Rectal smooth muscle tissue (tissue), 1 donor: Measurements from ENCODE around the gene TOE1.
"Not testable (repeated sequence)": the region's sequence is repeated elsewhere in the genome, so short reads cannot be mapped to it uniquely, and the experiment has no call there.

ENCODE experiments used
- H3K27ac ChIP-seq: one replicate; pipeline ENCODE4 v1.7.0; 2013; ENCODE audit warnings: low read depth, low read length, inconsistent platforms
- H3K27me3 ChIP-seq: one replicate; pipeline ENCODE4 v1.7.0; 2013; ENCODE audit warnings: low read length; ENCODE audit not compliant: control insufficient read depth, insufficient read depth
- H3K36me3 ChIP-seq: one replicate; pipeline ENCODE4 v1.7.0; 2013; ENCODE audit warnings: low read length; ENCODE audit not compliant: control insufficient read depth, insufficient read depth
- H3K4me1 ChIP-seq: one replicate; pipeline ENCODE4 v1.7.0; 2013; ENCODE audit warnings: low read length; ENCODE audit not compliant: control insufficient read depth, insufficient read depth
- H3K4me3 ChIP-seq: one replicate; pipeline ENCODE4 v1.7.0; 2013; ENCODE audit warnings: low read length
- H3K9ac ChIP-seq: one replicate; pipeline ENCODE4 v1.7.0; 2013; ENCODE audit warnings: low read length

The TOE1 gene

DNA sequence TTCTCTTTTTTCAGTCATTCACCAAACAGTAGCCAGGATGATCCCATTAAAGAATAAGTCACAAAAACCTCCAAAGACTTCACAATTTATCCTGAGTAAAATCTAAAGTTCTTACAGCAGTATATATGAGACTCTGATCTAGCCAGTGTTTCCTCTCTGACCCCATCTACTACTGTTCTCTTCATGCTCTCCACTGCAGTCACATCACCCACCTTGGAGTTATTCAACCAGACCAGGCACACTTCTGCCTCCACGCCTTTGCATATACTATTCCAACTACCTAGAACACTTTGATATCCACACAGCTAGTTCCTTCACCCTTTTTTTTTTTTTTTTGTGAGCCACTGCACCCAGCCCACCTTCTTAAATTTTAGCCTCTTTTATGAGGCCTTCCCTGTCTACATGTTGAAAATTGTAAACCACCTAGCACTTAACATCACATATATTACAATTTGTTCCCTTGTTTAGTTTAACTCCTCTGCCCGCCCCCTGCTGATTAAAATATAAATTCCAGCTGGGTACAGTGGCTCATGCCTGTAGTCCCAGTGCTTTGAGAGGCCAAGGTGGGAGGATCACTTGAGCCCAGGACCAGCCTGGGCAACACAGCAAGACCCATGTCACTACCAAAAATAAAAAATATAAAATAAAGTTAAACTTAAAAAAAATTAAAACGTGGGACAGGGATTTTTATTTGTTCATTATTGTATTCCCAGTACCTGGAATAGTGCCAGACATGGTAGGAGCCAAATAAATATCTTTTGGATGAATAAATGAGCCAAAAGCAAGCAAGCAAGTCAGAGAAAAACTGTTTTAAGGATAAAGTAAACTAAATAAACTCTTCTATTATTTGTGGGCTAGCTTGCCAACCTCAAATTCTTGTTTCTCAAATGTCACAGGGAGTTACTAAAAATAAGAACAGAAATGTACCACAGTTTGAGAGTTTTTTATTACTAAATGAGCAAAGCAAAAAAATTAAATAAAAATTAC, 35.4 kb downstream of the TOE1 start:
- Histone ChIP-seq H3K4me1 (peaks cover 3% of the 10 kb centered on the region), H3K4me3 (no peak overlapping the region), H3K27ac (no peak overlapping the region), H3K9ac (no peak overlapping the region), H3K36me3 (no peaks in the 10 kb centered on the region), H3K27me3 (no peaks in the 10 kb centered on the region)

DNA sequence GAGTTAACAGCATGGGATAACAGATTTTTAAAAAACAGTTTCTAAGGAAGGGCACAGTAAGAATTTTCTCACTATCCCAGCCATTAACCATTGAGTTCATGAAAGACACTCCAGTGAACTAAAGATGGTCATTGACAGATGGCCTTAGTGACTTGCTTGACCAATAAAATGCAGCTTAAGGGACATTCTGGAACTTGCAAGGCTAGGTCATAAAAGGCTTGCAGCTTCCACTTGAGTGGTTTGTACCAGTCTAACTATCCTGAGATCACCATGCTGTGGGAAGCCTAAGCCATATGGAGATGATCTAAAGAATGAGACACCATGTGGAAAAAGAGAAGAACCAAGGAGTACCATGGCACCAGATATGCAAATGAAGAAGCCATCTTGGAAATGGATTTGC, 38.2 kb downstream of the TOE1 start:
- H3K27ac ChIP-seq = no peak overlapping the region
- H3K4me1 ChIP-seq = peaks cover 3% of the 10 kb centered on the region
- H3K4me3 ChIP-seq = no peak overlapping the region
- H3K36me3 ChIP-seq = no peaks in the 10 kb centered on the region
- H3K9ac ChIP-seq = no peak overlapping the region
- no peaks in the 10 kb centered on the region for H3K27me3 ChIP-seq

DNA sequence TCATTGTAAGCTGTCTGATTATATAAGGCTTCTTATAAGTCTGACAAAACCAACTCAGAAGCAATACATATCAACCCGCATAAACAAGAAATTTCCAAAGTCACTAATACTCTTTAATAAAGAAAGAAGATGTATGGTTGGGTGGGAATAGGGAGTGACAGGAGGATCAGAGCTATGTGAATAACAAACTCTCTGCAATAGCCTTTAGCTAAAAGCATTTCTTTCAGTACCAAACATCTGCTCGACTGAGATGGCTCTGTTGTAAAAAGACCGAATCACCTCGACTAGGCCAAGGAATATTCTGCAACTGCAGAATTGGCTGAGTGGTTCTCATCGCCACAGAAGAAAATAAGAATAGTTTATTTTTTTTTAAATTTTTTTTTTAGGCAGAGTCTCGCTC, 39.6 kb downstream of the TOE1 start:
- no peaks in the 10 kb centered on the region for H3K36me3 ChIP-seq
- H3K4me1 ChIP-seq = no peaks in the 10 kb centered on the region
- H3K27ac ChIP-seq = no peak overlapping the region
- no peak overlapping the region for H3K9ac ChIP-seq
- no peaks in the 10 kb centered on the region for H3K27me3 ChIP-seq
- H3K4me3 ChIP-seq = no peak overlapping the region

DNA sequence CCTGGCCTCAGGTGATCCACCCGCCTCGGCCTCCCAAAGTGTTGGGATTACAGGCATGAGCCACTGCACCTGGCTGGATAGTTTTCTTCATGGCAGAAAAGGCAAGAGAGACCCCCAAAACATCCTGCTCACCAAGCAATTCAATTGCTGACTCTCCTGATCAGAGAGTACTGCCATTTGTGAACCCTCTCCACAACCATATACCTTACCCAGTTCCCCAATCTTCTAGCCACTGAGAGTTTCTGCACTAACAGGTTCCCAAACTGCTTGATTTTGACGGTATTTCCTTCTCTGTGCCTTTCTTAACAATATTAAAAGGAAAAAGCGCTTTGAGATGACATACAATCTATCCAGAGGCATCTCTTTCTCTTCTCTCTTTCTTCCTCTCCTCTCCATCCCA, 40.2 kb downstream of the TOE1 start:
- no peaks in the 10 kb centered on the region for H3K36me3 ChIP-seq
- H3K9ac ChIP-seq = no peak overlapping the region
- H3K27me3 ChIP-seq = no peaks in the 10 kb centered on the region
- no peak overlapping the region for H3K4me3 ChIP-seq
- H3K4me1 ChIP-seq = no peaks in the 10 kb centered on the region
- no peak overlapping the region for H3K27ac ChIP-seq

DNA sequence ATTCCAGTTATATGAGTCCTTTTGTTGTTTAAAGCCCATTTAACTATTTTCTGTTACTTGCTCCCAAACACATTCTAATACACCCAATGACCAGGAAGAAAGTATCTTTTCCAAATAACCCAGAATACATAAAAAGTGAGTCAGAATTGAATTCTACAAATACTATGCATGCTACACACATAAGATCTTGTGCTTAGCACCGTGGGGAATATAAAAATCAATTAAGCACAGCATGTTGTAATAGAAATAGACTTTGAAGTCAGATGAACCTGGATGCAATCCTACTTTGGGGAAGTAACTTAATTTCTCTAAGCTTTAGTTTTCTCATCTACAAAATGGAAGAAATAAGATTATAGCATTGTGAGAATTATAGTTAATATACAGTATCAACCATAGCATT, 40.8 kb downstream of the TOE1 start:
- Histone ChIP-seq H3K4me3 (no peak overlapping the region), H3K9ac (no peak overlapping the region), H3K36me3 (no peaks in the 10 kb centered on the region), H3K4me1 (no peaks in the 10 kb centered on the region), H3K27me3 (no peaks in the 10 kb centered on the region), H3K27ac (no peak overlapping the region)

DNA sequence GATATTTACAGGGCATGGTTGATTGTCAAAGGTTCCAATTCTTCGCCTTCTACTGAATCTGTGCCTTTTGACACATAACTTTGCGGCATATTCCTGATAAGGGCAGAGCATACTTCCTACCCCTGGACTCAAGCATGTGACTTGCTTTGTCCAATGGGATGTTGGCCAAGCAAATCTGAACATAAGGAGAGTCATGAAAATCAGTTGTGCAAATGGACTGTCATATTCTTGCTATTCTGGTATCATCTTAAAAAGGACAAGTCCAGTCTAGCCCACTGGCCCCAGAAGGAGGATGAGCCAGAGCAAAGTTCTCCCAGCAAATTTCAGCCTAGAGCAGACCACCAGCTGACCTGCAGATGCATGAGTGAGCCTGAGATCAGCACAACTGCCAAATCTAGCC, 41.3 kb downstream of the TOE1 start:
- Histone ChIP-seq H3K4me1 (no peaks in the 10 kb centered on the region), H3K36me3 (no peaks in the 10 kb centered on the region), H3K4me3 (no peak overlapping the region), H3K27ac (no peak overlapping the region), H3K27me3 (no peaks in the 10 kb centered on the region), H3K9ac (no peak overlapping the region)

DNA sequence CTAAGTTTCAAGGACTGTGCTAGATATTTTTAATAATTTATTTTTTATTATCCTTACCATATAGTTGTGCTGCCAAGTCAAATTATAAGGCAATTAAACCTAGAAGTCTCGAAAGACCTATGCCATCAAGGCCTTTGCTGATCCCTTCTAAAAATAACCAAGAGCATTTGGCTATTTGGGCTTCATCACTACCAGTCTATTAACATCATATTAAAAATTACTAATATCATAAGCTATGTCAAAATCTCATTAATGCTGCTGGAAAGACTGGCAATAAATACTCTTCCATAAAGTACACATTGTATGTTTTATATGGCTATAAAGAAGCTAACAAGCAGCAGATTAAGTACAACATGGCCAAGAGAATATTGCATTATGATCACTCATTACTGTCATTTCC, 43.2 kb downstream of the TOE1 start:
- Histone ChIP-seq H3K4me1 (no peaks in the 10 kb centered on the region), H3K9ac (no peak overlapping the region), H3K27me3 (no peaks in the 10 kb centered on the region), H3K27ac (no peak overlapping the region), H3K4me3 (no peak overlapping the region), H3K36me3 (no peaks in the 10 kb centered on the region)

DNA sequence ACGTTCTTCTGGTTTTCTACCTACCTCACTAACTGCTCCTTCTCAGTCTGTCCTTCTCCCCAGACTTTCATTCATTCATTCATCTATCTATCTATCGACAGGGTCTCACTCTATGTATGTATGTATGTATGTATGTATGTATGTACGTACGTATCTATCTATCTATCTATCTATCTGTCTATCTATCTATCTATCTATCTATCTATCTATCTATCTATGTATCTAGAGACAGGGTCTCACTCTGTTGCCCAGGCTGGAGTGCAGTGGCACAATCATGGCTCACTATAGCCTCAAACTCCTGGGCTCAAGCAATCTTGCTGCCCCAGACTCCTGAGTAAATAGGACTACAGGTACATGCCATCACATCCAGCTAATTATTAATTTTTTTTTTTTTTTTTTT, 44.2 kb downstream of the TOE1 start:
- H3K9ac ChIP-seq, H3K27me3 ChIP-seq, H3K4me3 ChIP-seq, H3K4me1 ChIP-seq, H3K36me3 ChIP-seq, H3K27ac ChIP-seq: not testable (repeated sequence)

DNA sequence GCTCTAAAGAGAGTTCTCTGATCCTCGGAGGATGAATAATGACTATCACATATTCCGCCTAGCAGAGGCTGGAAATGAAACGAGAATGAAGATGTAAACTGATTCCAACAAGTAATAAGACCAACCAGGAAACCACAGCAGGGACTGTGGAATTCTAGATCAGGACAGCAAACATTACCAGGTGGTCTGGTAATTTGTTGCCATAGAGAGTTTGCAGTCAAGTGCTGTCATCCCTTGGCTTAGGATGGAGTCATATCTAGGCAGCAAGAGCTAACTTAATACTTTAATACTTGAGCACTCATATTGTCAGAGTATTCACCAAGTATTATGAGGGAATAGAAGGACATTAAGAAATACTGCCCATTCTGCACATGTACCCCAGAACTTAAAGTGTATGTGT, 45.3 kb downstream of the TOE1 start:
- Histone ChIP-seq H3K27me3 (no peaks in the 10 kb centered on the region), H3K4me1 (no peaks in the 10 kb centered on the region), H3K9ac (no peak overlapping the region), H3K4me3 (no peak overlapping the region), H3K36me3 (no peaks in the 10 kb centered on the region), H3K27ac (no peak overlapping the region)

DNA sequence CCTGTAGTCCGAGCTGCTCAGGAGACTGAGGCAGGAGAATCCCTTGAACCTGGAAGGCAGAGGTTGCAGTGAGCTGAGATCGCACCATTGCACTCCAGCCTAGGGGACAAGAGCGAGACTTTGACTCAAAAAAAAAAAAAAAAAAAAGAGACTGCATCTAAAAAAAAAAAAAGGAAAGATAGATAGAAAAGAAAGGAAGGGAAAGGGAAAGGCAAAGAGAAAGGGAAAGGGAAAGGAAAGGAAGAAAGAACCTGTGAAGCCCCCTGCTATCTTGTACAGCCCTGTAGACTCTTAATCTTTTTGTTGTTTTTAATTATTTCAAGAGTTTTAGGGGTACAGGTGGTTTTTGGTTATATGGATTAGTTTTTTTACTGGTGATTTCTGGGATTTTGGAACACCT, 46.2 kb downstream of the TOE1 start:
- Histone ChIP-seq H3K27me3 (no peaks in the 10 kb centered on the region), H3K4me3 (no peak overlapping the region), H3K36me3 (no peaks in the 10 kb centered on the region), H3K27ac (no peak overlapping the region), H3K4me1 (no peaks in the 10 kb centered on the region), H3K9ac (no peak overlapping the region)
